ENCODE results near the gene ZNF584. TPM values are rescaled to one million over a fixed set of nuclear protein-coding genes. Genes with fewer than 3 reads are reported as not detected.

The ZNF584 gene
- total and polyA plus RNA-seq, 7 donors = 8.7 to 23.8 (median 13.2) TPM

GRCh38 chr19:58381460-58382212 is 26.8 kb upstream of the ZNF584 start:
- peaks cover 31% of the 10 kb centered on the region for H3K4me1 ChIP-seq
- intact Hi-C loops (cut with DNase I) = no loop called here
- no peak for TF ChIP-seq CTCF (IDR thresholded peaks at IDR 0.05)
- H3K4me3 ChIP-seq = peak overlapping the region; percentile 76
- H3K27ac ChIP-seq = peak overlapping the region; percentile 90
- WGBS, 3 donors = 29 to 32% (median 30%) methylated on average over 26 of the region's 26 CpGs
- ATAC-seq (no peak), DNase-seq (peak in 1 of 2 donors; percentile 55)
- H3K9me3 ChIP-seq = no peaks in the 10 kb centered on the region
- no peaks in the 10 kb centered on the region for H3K27me3 ChIP-seq (ENCODE audit: insufficient read depth in 3 of 3, low read length in 2 of 3)
- no peaks in the 10 kb centered on the region for H3K36me3 ChIP-seq (ENCODE audit: insufficient read depth in 1 of 2, low read depth in 1 of 2)

- H3K9me3 ChIP-seq = no peaks in the 10 kb centered on the region
- H3K4me1 ChIP-seq = peaks cover 36% of the 10 kb centered on the region
- H3K36me3 ChIP-seq (ENCODE audit: insufficient read depth in 1 of 2, low read depth in 1 of 2) = peaks cover under 1% of the 10 kb centered on the region in 2 donors
- DNase-seq = peak in 1 of 2 donors; percentile 39
- TF ChIP-seq CTCF (IDR thresholded peaks at IDR 0.05) = no peak
- intact Hi-C loops (cut with DNase I) = no loop called here
- WGBS, 3 donors = 81 to 87% (median 86%) methylated on average over 6 of the region's 6 CpGs
- no peak overlapping the region for H3K27ac ChIP-seq
- no peak overlapping the region for H3K4me3 ChIP-seq
- ATAC-seq = no peak
- no peaks in the 10 kb centered on the region for H3K27me3 ChIP-seq (ENCODE audit: insufficient read depth in 3 of 3, low read length in 2 of 3)
Observed at GRCh38 chr19:58382997-58383603, 25.3 kb upstream of the ZNF584 start.

GRCh38 chr19:58385313-58385890 is 23.0 kb upstream of the ZNF584 start:
- Histone ChIP-seq H3K36me3 (ENCODE audit: insufficient read depth in 1 of 2, low read depth in 1 of 2) (peaks cover 3 to 22% of the 10 kb centered on the region in 2 donors), H3K27me3 (ENCODE audit: insufficient read depth in 3 of 3, low read length in 2 of 3) (no peaks in the 10 kb centered on the region), H3K4me1 (peaks cover 36% of the 10 kb centered on the region), H3K4me3 (peak overlapping the region; percentile 91), H3K27ac (peak overlapping the region; percentile 96), H3K9me3 (no peaks in the 10 kb centered on the region)
- TF ChIP-seq CTCF (IDR thresholded peaks at IDR 0.05) = no peak
- ATAC-seq (no peak), DNase-seq (peak in 1 of 2 donors; percentile 57)
- intact Hi-C loops (cut with DNase I) = loop anchor here in 1 of 2 donors (2.0 kb wide), 1 partner anchor 15 kb away; no protein-coding TSS in a partner anchor
- WGBS, 3 donors = 65 to 74% (median 71%) methylated on average over 9 of the region's 9 CpGs

GRCh38 chr19:58385891-58386575 is 22.4 kb upstream of the ZNF584 start:
- H3K27me3 ChIP-seq (ENCODE audit: insufficient read depth in 3 of 3, low read length in 2 of 3) = no peaks in the 10 kb centered on the region
- peak in 3 of 4 donors; percentile 6 to 31 (median 11) for ATAC-seq
- intact Hi-C loops (cut with DNase I) = loop anchor here in 1 of 2 donors (2.0 kb wide), 1 partner anchor 15 kb away; no protein-coding TSS in a partner anchor
- peaks cover 3 to 29% of the 10 kb centered on the region in 2 donors for H3K36me3 ChIP-seq (ENCODE audit: insufficient read depth in 1 of 2, low read depth in 1 of 2)
- H3K27ac ChIP-seq = peak overlapping the region; percentile 96
- 9 to 11% (median 10%) methylated on average over 33 to 36 of the region's 36 CpGs for WGBS, 3 donors
- H3K9me3 ChIP-seq = no peaks in the 10 kb centered on the region
- no peak for TF ChIP-seq CTCF (IDR thresholded peaks at IDR 0.05)
- H3K4me3 ChIP-seq = peak overlapping the region; percentile 91
- DNase-seq = peak in 1 of 2 donors; percentile 44
- peaks cover 36% of the 10 kb centered on the region for H3K4me1 ChIP-seq
